Kidney (tissue), 14 donors: ENCODE data around the gene ISCA1. TPM values are rescaled to one million over a fixed set of nuclear protein-coding genes. Genes with fewer than 3 reads are reported as not detected.

Source experiments
- DNase-seq, 5 donors: peaks; one replicate each; pipeline ENCODE4 v3.0.0-alpha.2; 2013 to 2020
- FAIRE-seq: peaks from 2 replicates; lab custom pipeline; 2012; peaks lifted over from hg19 to GRCh38; lab: Jason Lieb, UNC
- H3K27ac ChIP-seq, 2 donors: one replicate each; pipeline ENCODE4 v1.7.0; 2013; ENCODE audit warnings: low read depth in 2 of 2, low read length in 2 of 2, inconsistent platforms in 1 of 2
- H3K27me3 ChIP-seq: one replicate; pipeline ENCODE4 v1.7.1; 2013; ENCODE audit warnings: low read length, inconsistent platforms; ENCODE audit not compliant: control insufficient read depth, insufficient read depth
- H3K36me3 ChIP-seq, 3 donors: one replicate each; pipeline versions ENCODE4 v1.7.0 to v1.7.1; 2013; ENCODE audit warnings: low read length in 3 of 3, control low read depth in 1 of 3, inconsistent platforms in 1 of 3; ENCODE audit not compliant: insufficient read depth in 3 of 3, control insufficient read depth in 2 of 3
- H3K4me1 ChIP-seq, 3 donors: one replicate each; pipeline versions ENCODE4 v1.7.0 to v1.7.1; 2013; ENCODE audit warnings: low read length in 3 of 3, inconsistent platforms in 1 of 3, low read depth in 1 of 3; ENCODE audit not compliant: control insufficient read depth in 2 of 3, insufficient read depth in 2 of 3
- H3K4me3 ChIP-seq, 3 donors: one replicate each; pipeline versions ENCODE4 v1.7.0 to v1.8.1; 2013; ENCODE audit warnings: low read length in 3 of 3, control low read depth in 1 of 3, inconsistent platforms in 1 of 3
- H3K9ac ChIP-seq, 3 donors: one replicate each; pipeline versions ENCODE4 v1.7.0 to v1.7.1; 2013; ENCODE audit warnings: low read length in 3 of 3, control low read depth in 1 of 3, inconsistent platforms in 1 of 3
- H3K9me3 ChIP-seq, 3 donors: one replicate each; pipeline versions ENCODE4 v1.7.0 to v1.7.1; 2013; ENCODE audit warnings: low read length in 3 of 3, control low read depth in 1 of 3, inconsistent platforms in 1 of 3; ENCODE audit not compliant: control insufficient read depth in 2 of 3, insufficient read depth in 1 of 3
- CTCF ChIP-seq: IDR thresholded peaks from 3 replicates; pipeline ENCODE4 v1.5.1; 2012; ENCODE audit warnings: mild to moderate bottlenecking, moderate library complexity, borderline replicate concordance; ENCODE audit not compliant: insufficient read depth; ENCODE audit errors: extremely low read depth
- intact Hi-C: fragments of 100-400 bp; cut with DNase I; formaldehyde crosslinking; loops from one replicate; pipeline ENCODE4 v1.11.1; 2022
- polyA plus RNA-seq: library from polyadenylated mRNA; stranded (reverse); fragments of 350-450 nt; fragmentation: Illumina TruSeq; extraction: RNeasy Lipid Tissue Mini Kit (QIAGEN cat#74804); gene quantifications from one replicate; pipeline ENCODE4 v1.2.3, GENCODE V29; 2014; ENCODE audit warnings: low read depth, low replicate concordance; ENCODE audit not compliant: insufficient read depth
- total RNA-seq: library from RNA; stranded (reverse); fragmentation: NEBNext Ultra II Directional; extraction: Animal tissue kit (Norgen Biotek cat#: 25700); gene quantifications from one replicate; pipeline ENCODE4 v1.2.1, GENCODE V29; 2021
- donor health status: control.
- donor health status: control.
- donor health status: control.
- donor health status: control.
- donor health status: control.
- donor health status: DM: yes; HTN: yes; CAD: no.
- donor health status: Normal renal cell carcinoma (clear cell type).

ISCA1 gene
- total and polyA plus RNA-seq, 2 donors from 2014 or later: 31.0 to 67.1 TPM

GRCh38 chr9:86308687-86309086 is 26.3 kb upstream of the ISCA1 start:
- FAIRE-seq: no peak
- no peak overlapping the region for H3K4me3 ChIP-seq
- no peak overlapping the region for H3K27ac ChIP-seq
- no peaks in the 10 kb centered on the region for H3K4me1 ChIP-seq
- H3K36me3 ChIP-seq: peaks cover 2 to 43% (median 29%) of the 10 kb centered on the region in 3 donors
- H3K9ac ChIP-seq: no peak overlapping the region
- intact Hi-C loops: no loop called here
- no peaks in the 10 kb centered on the region for H3K27me3 ChIP-seq
- H3K9me3 ChIP-seq: no peaks in the 10 kb centered on the region
- no peak for TF ChIP-seq CTCF
- no peak for DNase-seq

GRCh38 chr9:86304236-86304730 is 21.9 kb upstream of the ISCA1 start:
- Histone ChIP-seq H3K4me3 (no peak overlapping the region), H3K36me3 (peaks cover 8 to 61% (median 27%) of the 10 kb centered on the region in 3 donors), H3K9ac (no peak overlapping the region), H3K27me3 (no peaks in the 10 kb centered on the region), H3K27ac (no peak overlapping the region), H3K4me1 (no peaks in the 10 kb centered on the region), H3K9me3 (no peaks in the 10 kb centered on the region)
- intact Hi-C loops: no loop called here
- no peak for TF ChIP-seq CTCF
- FAIRE-seq (no peak), DNase-seq (peak in 1 of 5 donors; percentile 9)

GRCh38 chr9:86303316-86303975 is 21.1 kb upstream of the ISCA1 start:
- DNase-seq (no peak), FAIRE-seq (no peak)
- H3K9ac ChIP-seq: no peak overlapping the region
- H3K4me3 ChIP-seq: no peak overlapping the region
- H3K36me3 ChIP-seq: peaks cover 8 to 61% (median 33%) of the 10 kb centered on the region in 3 donors
- no peaks in the 10 kb centered on the region for H3K4me1 ChIP-seq
- no peaks in the 10 kb centered on the region for H3K27me3 ChIP-seq
- no peak for TF ChIP-seq CTCF
- H3K9me3 ChIP-seq: no peaks in the 10 kb centered on the region
- no peak overlapping the region for H3K27ac ChIP-seq
- intact Hi-C loops: no loop called here
